ENCODE data around the gene UNCX. TPM values are rescaled to one million over a fixed set of nuclear protein-coding genes. Genes with fewer than 3 reads are reported as not detected.

UNCX gene
- polyA plus RNA-seq, 1 donor (not counting 4 experiments of a cell fraction or from before 2014, with no cell fraction given), result not detected

DNA sequence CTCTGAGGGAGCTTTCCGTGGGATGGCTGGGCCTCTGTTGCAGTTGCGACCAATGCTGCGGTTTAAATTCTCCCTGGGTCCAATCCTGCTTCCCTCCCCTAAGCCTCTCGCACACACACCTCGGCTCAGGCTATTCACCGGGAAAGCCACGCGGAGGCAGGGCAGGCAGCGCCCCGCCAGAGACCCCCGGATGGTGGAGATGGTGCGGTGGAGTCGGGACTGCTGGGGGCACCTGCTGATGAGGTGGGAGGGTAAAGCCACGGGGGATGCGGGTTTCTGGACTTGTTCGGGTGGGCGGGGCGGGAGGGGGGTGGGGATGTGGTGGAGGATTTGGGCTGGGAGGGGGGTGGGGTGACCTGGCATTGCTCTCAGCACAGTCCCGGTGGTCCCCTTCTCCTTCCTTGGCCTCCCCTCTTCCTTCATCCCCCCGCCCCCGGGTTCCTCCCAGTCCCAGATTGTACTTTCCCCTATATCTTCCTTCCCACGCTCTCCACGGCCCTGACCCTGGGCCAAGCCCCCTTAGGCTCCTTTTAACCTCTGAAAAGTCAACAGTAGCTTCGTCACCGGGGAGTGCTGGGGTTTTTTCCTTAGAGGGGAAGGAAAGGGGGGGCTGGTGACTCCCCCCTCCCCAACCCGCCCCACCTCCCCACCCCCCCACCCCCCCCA lies 16.4 kb downstream of the UNCX start:
- TF ChIP-seq, protein P1, sequence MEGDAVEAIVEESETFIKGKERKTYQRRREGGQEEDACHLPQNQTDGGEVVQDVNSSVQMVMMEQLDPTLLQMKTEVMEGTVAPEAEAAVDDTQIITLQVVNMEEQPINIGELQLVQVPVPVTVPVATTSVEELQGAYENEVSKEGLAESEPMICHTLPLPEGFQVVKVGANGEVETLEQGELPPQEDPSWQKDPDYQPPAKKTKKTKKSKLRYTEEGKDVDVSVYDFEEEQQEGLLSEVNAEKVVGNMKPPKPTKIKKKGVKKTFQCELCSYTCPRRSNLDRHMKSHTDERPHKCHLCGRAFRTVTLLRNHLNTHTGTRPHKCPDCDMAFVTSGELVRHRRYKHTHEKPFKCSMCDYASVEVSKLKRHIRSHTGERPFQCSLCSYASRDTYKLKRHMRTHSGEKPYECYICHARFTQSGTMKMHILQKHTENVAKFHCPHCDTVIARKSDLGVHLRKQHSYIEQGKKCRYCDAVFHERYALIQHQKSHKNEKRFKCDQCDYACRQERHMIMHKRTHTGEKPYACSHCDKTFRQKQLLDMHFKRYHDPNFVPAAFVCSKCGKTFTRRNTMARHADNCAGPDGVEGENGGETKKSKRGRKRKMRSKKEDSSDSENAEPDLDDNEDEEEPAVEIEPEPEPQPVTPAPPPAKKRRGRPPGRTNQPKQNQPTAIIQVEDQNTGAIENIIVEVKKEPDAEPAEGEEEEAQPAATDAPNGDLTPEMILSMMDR (optimal IDR thresholded peaks at IDR 0.05 in 1 of 3, IDR thresholded peaks at IDR 0.05 in 1 of 3, conservative IDR thresholded peaks at IDR 0.05 in 1 of 3; ENCODE audit: extremely low read depth in 1 of 3, insufficient read depth in 2 of 3, low read length in 3 of 3), result no peak
- TF ChIP-seq EZH2 (IDR thresholded peaks at IDR 0.05; ENCODE audit: low read length), result no peak
- no peak for FAIRE-seq

DNA sequence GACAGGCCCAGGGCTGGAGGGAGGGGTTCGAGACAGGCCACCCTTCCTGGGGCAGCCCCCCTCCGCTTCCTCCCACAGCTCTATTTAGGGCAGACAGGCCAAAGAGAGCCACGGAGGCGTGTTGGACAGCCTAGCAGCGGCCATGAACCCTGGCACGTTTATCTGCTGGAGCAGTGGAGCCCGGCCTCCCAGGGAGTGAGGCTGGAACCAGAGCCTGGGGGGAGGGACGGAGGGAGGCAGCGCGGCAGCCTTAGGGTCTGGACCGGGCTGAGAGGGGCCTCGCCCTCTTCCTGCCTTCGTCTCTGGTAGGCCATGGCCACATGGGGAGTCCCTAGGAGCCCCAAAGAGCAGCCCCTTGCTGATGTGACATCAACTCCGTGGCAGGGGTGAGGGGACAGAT lies 17.1 kb downstream of the UNCX start:
- no peaks in the 10 kb centered on the region for H3K79me2 ChIP-seq (ENCODE audit: control insufficient read depth, insufficient read depth, low read length)
- no peak overlapping the region for H2AFZ ChIP-seq (ENCODE audit: control insufficient read depth, low read length)
- H3K9ac ChIP-seq (ENCODE audit: control insufficient read depth, extremely low read depth, insufficient read depth, low read length), result no peak overlapping the region
- H3K4me2 ChIP-seq (ENCODE audit: control insufficient read depth, extremely low read depth, insufficient read depth, low read depth, low read length), result no peak overlapping the region
- no peaks in the 10 kb centered on the region for H4K20me1 ChIP-seq (ENCODE audit: control insufficient read depth, extremely low read depth, insufficient read depth, low read length)
- no peak overlapping the region for H3K4me3 ChIP-seq (ENCODE audit: control insufficient read depth in 2 of 3, extremely low read depth in 1 of 3, insufficient read depth in 2 of 3, low read depth in 1 of 3, low read length in 3 of 3)
- FAIRE-seq (no peak), DNase-seq (ENCODE audit: low read depth, low spot score) (no peak)
- dilution Hi-C loops (cut with MboI; ENCODE audit: extremely low pct_ligation_motif_present, low sequenced_read_pairs), result no loop called here
- TF ChIP-seq, protein P1 (optimal IDR thresholded peaks at IDR 0.05 in 1 of 3, IDR thresholded peaks at IDR 0.05 in 1 of 3, conservative IDR thresholded peaks at IDR 0.05 in 1 of 3; ENCODE audit: extremely low read depth in 1 of 3, insufficient read depth in 2 of 3, low read length in 3 of 3), result no peak
- TF ChIP-seq EZH2 (IDR thresholded peaks at IDR 0.05; ENCODE audit: low read length), result no peak
- H3K4me1 ChIP-seq (ENCODE audit: control insufficient read depth, extremely low read depth, insufficient read depth, low read length), result peaks cover 2% of the 10 kb centered on the region
- no peaks in the 10 kb centered on the region for H3K9me1 ChIP-seq (ENCODE audit: control insufficient read depth, extremely low read depth, insufficient read depth, low read length)
- no peaks in the 10 kb centered on the region for H3K36me3 ChIP-seq (ENCODE audit: control insufficient read depth in 2 of 2, extremely low read depth in 1 of 2, insufficient read depth in 2 of 2, low read length in 2 of 2)
- H3K27ac ChIP-seq (ENCODE audit: control insufficient read depth, insufficient read depth, low read length), result no peak overlapping the region
- H3K9me3 ChIP-seq (ENCODE audit: control insufficient read depth, low read depth, low read length), result no peaks in the 10 kb centered on the region
- H3K27me3 ChIP-seq (ENCODE audit: control insufficient read depth, extremely low read depth, insufficient read depth, low read length), result peaks cover 93% of the 10 kb centered on the region

More for the DNA sequence above, 16.4 kb downstream of the UNCX start:
- Histone ChIP-seq H3K9me3 (ENCODE audit: control insufficient read depth, low read depth, low read length) (no peaks in the 10 kb centered on the region), H2AFZ (ENCODE audit: control insufficient read depth, low read length) (no peak overlapping the region), H3K4me1 (ENCODE audit: control insufficient read depth, extremely low read depth, insufficient read depth, low read length) (no peaks in the 10 kb centered on the region), H3K79me2 (ENCODE audit: control insufficient read depth, insufficient read depth, low read length) (no peaks in the 10 kb centered on the region), H3K36me3 (ENCODE audit: control insufficient read depth in 2 of 2, extremely low read depth in 1 of 2, insufficient read depth in 2 of 2, low read length in 2 of 2) (no peaks in the 10 kb centered on the region), H3K9ac (ENCODE audit: control insufficient read depth, extremely low read depth, insufficient read depth, low read length) (no peak overlapping the region), H3K9me1 (ENCODE audit: control insufficient read depth, extremely low read depth, insufficient read depth, low read length) (no peaks in the 10 kb centered on the region), H4K20me1 (ENCODE audit: control insufficient read depth, extremely low read depth, insufficient read depth, low read length) (no peaks in the 10 kb centered on the region), H3K27ac (ENCODE audit: control insufficient read depth, insufficient read depth, low read length) (no peak overlapping the region), H3K4me3 (ENCODE audit: control insufficient read depth in 2 of 3, extremely low read depth in 1 of 3, insufficient read depth in 2 of 3, low read depth in 1 of 3, low read length in 3 of 3) (no peak overlapping the region), H3K4me2 (ENCODE audit: control insufficient read depth, extremely low read depth, insufficient read depth, low read depth, low read length) (no peak overlapping the region), H3K27me3 (ENCODE audit: control insufficient read depth, extremely low read depth, insufficient read depth, low read length) (peaks cover 93% of the 10 kb centered on the region)
- DNase-seq (ENCODE audit: low read depth, low spot score), result no peak
- dilution Hi-C loops (cut with MboI; ENCODE audit: extremely low pct_ligation_motif_present, low sequenced_read_pairs), result no loop called here

Data from keratinocyte (primary cell).